ENCODE data around the gene RAF1. TPM values are rescaled to one million over a fixed set of nuclear protein-coding genes. Genes with fewer than 3 reads are reported as not detected.

RAF1 gene
- total and polyA plus RNA-seq, 5 donors from 2014 or later: 54.1 to 133 (median 68.8) TPM

- DNase-seq (no peak), ATAC-seq (ENCODE audit: low read depth in 2 of 2) (no peak)
- peak overlapping the region; percentile 76 to 96 (median 95) for H3K27ac Mint-ChIP-seq
- peak overlapping the region; percentile 94 for H3K4me3 ChIP-seq (ENCODE audit: low read depth, low read length)
- H3K4me1 ChIP-seq (ENCODE audit: control insufficient read depth, insufficient read depth, low read length, poor library complexity, severe bottlenecking): peaks cover 67% of the 10 kb centered on the region
- peak overlapping the region; percentile 90 to 99 (median 94) for H3K4me3 Mint-ChIP-seq
- no peaks in the 10 kb centered on the region for H3K9me3 ChIP-seq (ENCODE audit: control insufficient read depth in 2 of 2, low read length in 2 of 2)
- peaks cover 10% of the 10 kb centered on the region for H3K27me3 ChIP-seq (ENCODE audit: control insufficient read depth, insufficient read depth, low read length)
- peaks cover 40 to 73% (median 54%) of the 10 kb centered on the region in 4 donors for H3K4me1 Mint-ChIP-seq
- H3K9me3 Mint-ChIP-seq: peaks cover 0 to 1% (median 0%) of the 10 kb centered on the region in 7 donors
- no peaks in the 10 kb centered on the region for H3K36me3 Mint-ChIP-seq
- H3K27ac ChIP-seq (ENCODE audit: insufficient read depth, low read length, poor library complexity, severe bottlenecking): peak overlapping the region; percentile 93
- H3K27me3 Mint-ChIP-seq: peaks cover 34% of the 10 kb centered on the region
- no peaks in the 10 kb centered on the region for H3K36me3 ChIP-seq (ENCODE audit: control insufficient read depth, insufficient read depth, low read length)
These were observed 106.3 kb downstream of the RAF1 start for GRCh38 chr3:12557473-12558100.

GRCh38 chr3:12556690-12557472, 107.0 kb downstream of the RAF1 start, which contains the start of gene MKRN2:
Gene MKRN2, plus strand, starts transcription at chr3:12557087. Its CDS starts 64 bp downstream, at chr3:12557151.
- H3K9me3 Mint-ChIP-seq: peaks cover 0 to 1% (median 0%) of the 10 kb centered on the region in 7 donors
- H3K4me1 Mint-ChIP-seq: peaks cover 37 to 66% (median 48%) of the 10 kb centered on the region in 4 donors
- peak within 1 kb of the TSS; percentile 90 to 99 (median 94) for H3K4me3 Mint-ChIP-seq
- peaks cover 64% of the 10 kb centered on the region for H3K4me1 ChIP-seq (ENCODE audit: control insufficient read depth, insufficient read depth, low read length, poor library complexity, severe bottlenecking)
- ATAC-seq (ENCODE audit: low read depth in 2 of 2) (peak; percentile 97), DNase-seq (peak; percentile 74 to 91 (median 86))
- H3K36me3 ChIP-seq (ENCODE audit: control insufficient read depth, insufficient read depth, low read length): no peaks in the 10 kb centered on the region
- H3K27me3 ChIP-seq (ENCODE audit: control insufficient read depth, insufficient read depth, low read length): peaks cover 10% of the 10 kb centered on the region
- peaks cover 37% of the 10 kb centered on the region for H3K27me3 Mint-ChIP-seq
- no peaks in the 10 kb centered on the region for H3K36me3 Mint-ChIP-seq
- peak within 1 kb of the TSS; percentile 95 to 99 (median 96) for H3K27ac Mint-ChIP-seq
- H3K9me3 ChIP-seq (ENCODE audit: control insufficient read depth in 2 of 2, low read length in 2 of 2): no peaks in the 10 kb centered on the region
- peak within 1 kb of the TSS; percentile 94 for H3K4me3 ChIP-seq (ENCODE audit: low read depth, low read length)
- H3K27ac ChIP-seq (ENCODE audit: insufficient read depth, low read length, poor library complexity, severe bottlenecking): peak within 1 kb of the TSS; percentile 93

DNA sequence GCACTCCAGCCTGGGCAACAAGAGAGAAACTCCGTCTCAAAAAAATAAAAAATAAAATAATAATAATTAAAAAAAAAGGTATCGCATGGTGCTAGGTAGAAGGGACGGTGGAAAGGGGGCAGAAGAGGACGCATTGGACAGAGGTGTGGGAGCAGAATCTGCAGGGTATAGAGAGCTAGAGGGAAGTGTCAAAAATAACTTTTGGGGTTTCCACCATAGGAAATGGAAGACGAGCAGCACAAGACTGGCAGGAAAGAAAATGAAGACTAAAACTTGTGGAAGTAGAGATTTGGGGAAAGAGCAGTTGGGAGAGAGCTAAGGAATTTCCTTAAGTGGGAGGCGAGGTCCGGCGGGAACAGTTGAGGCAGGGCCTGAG, 107.6 kb downstream of the RAF1 start:
- ATAC-seq (ENCODE audit: low read depth in 2 of 2): no peak
- H3K36me3 ChIP-seq (ENCODE audit: control insufficient read depth, insufficient read depth, low read length): no peaks in the 10 kb centered on the region
- Mint-ChIP-seq H3K36me3 (no peaks in the 10 kb centered on the region), H3K4me1 (peaks cover 34 to 60% (median 45%) of the 10 kb centered on the region in 4 donors), H3K4me3 (peak overlapping the region; percentile 90 to 99 (median 94)), H3K27me3 (peaks cover 42% of the 10 kb centered on the region), H3K9me3 (peaks cover 0 to 1% (median 0%) of the 10 kb centered on the region in 7 donors), H3K27ac (peak overlapping the region; percentile 95 to 99 (median 96))
- peaks cover 60% of the 10 kb centered on the region for H3K4me1 ChIP-seq (ENCODE audit: control insufficient read depth, insufficient read depth, low read length, poor library complexity, severe bottlenecking)
- peak overlapping the region; percentile 94 for H3K4me3 ChIP-seq (ENCODE audit: low read depth, low read length)
- peak in 1 of 3 donors; percentile 4 for DNase-seq
- peak overlapping the region; percentile 93 for H3K27ac ChIP-seq (ENCODE audit: insufficient read depth, low read length, poor library complexity, severe bottlenecking)
- peaks cover 10% of the 10 kb centered on the region for H3K27me3 ChIP-seq (ENCODE audit: control insufficient read depth, insufficient read depth, low read length)
- H3K9me3 ChIP-seq (ENCODE audit: control insufficient read depth in 2 of 2, low read length in 2 of 2): no peaks in the 10 kb centered on the region

GRCh38 chr3:12553921-12554391, 110.0 kb downstream of the RAF1 start:
- no peaks in the 10 kb centered on the region for H3K36me3 ChIP-seq (ENCODE audit: control insufficient read depth, insufficient read depth, low read length)
- no peak for ATAC-seq (ENCODE audit: low read depth in 2 of 2)
- H3K27ac ChIP-seq (ENCODE audit: insufficient read depth, low read length, poor library complexity, severe bottlenecking): no peak overlapping the region
- no peaks in the 10 kb centered on the region for H3K9me3 ChIP-seq (ENCODE audit: control insufficient read depth in 2 of 2, low read length in 2 of 2)
- peaks cover 20 to 37% (median 24%) of the 10 kb centered on the region in 4 donors for H3K4me1 Mint-ChIP-seq
- peaks cover 0 to 1% (median 0%) of the 10 kb centered on the region in 7 donors for H3K9me3 Mint-ChIP-seq
- peak in 2 of 3 donors; percentile 6 to 18 for DNase-seq
- no peak overlapping the region for H3K27ac Mint-ChIP-seq
- H3K4me3 Mint-ChIP-seq: peak overlapping the region; percentile 67 to 84 (median 78)
- peaks cover 12% of the 10 kb centered on the region for H3K27me3 ChIP-seq (ENCODE audit: control insufficient read depth, insufficient read depth, low read length)
- H3K27me3 Mint-ChIP-seq: peaks cover 48% of the 10 kb centered on the region
- peaks cover 37% of the 10 kb centered on the region for H3K4me1 ChIP-seq (ENCODE audit: control insufficient read depth, insufficient read depth, low read length, poor library complexity, severe bottlenecking)
- peak overlapping the region; percentile 62 for H3K4me3 ChIP-seq (ENCODE audit: low read depth, low read length)
- H3K36me3 Mint-ChIP-seq: no peaks in the 10 kb centered on the region

DNA sequence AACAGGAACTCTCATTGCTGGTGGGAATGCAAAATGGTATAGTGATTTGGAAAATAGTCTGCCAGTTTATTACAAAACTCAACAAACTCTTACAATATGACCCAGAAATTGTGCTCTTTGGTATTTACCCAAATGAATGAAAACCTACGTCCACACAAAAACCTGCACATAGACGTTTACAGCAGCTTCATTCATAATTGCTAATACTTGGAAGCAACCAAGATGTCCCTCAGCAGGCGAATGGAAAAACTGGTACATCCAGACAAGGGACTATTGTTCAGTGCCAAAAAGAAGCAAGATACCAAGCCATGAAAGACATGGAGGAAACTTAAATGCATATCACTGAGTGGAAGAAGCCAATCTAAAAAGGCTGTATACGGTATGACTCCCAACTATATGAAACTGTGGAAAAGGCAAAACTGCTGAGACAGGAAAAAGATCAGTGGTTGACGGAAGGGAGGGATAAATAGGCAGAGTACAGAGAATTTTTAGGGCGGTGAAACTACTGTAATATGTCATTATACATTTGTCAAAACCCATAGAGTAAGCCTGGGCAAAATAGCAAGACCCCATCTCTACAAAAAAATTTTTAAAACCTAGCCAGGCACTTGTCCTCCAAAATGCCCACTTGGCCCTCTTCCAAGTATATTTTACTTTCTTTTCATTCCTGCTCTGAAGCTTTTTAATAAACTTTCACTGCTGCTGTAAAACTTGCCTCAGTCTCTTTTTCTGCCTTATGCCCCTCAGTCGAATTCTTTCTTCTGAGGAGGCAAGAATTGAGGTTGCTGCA, 113.8 kb downstream of the RAF1 start:
- Mint-ChIP-seq H3K36me3 (no peaks in the 10 kb centered on the region), H3K4me1 (peaks cover 0 to 9% (median 3%) of the 10 kb centered on the region in 4 donors), H3K27me3 (peaks cover 35% of the 10 kb centered on the region), H3K9me3 (no peaks in the 10 kb centered on the region), H3K4me3 (no peak overlapping the region), H3K27ac (no peak overlapping the region)
- Histone ChIP-seq H3K4me1 (ENCODE audit: control insufficient read depth, insufficient read depth, low read length, poor library complexity, severe bottlenecking) (peaks cover 8% of the 10 kb centered on the region), H3K9me3 (ENCODE audit: control insufficient read depth in 2 of 2, low read length in 2 of 2) (no peaks in the 10 kb centered on the region), H3K27me3 (ENCODE audit: control insufficient read depth, insufficient read depth, low read length) (peaks cover 12% of the 10 kb centered on the region), H3K36me3 (ENCODE audit: control insufficient read depth, insufficient read depth, low read length) (no peaks in the 10 kb centered on the region), H3K4me3 (ENCODE audit: low read depth, low read length) (no peak overlapping the region), H3K27ac (ENCODE audit: insufficient read depth, low read length, poor library complexity, severe bottlenecking) (no peak overlapping the region)
- no peak for DNase-seq
- no peak for ATAC-seq (ENCODE audit: low read depth in 2 of 2)

GRCh38 chr3:12545473-12545791, 118.5 kb downstream of the RAF1 start, which contains the start of gene MKRN2OS:
Gene MKRN2OS, minus strand, starts transcription at chr3:12545499. Its CDS starts 35 bp downstream, at chr3:12545464.
- Histone ChIP-seq H3K36me3 (ENCODE audit: control insufficient read depth, insufficient read depth, low read length) (no peaks in the 10 kb centered on the region), H3K27ac (ENCODE audit: insufficient read depth, low read length, poor library complexity, severe bottlenecking) (no peak within 1 kb of the TSS), H3K4me3 (ENCODE audit: low read depth, low read length) (no peak within 1 kb of the TSS), H3K27me3 (ENCODE audit: control insufficient read depth, insufficient read depth, low read length) (no peaks in the 10 kb centered on the region), H3K9me3 (ENCODE audit: control insufficient read depth in 2 of 2, low read length in 2 of 2) (no peaks in the 10 kb centered on the region), H3K4me1 (ENCODE audit: control insufficient read depth, insufficient read depth, low read length, poor library complexity, severe bottlenecking) (no peaks in the 10 kb centered on the region)
- Mint-ChIP-seq H3K4me3 (no peak within 1 kb of the TSS), H3K9me3 (no peaks in the 10 kb centered on the region), H3K4me1 (no peaks in the 10 kb centered on the region), H3K36me3 (peaks cover 4% of the 10 kb centered on the region), H3K27me3 (peaks cover 6% of the 10 kb centered on the region), H3K27ac (no peak within 1 kb of the TSS)
- DNase-seq (no peak), ATAC-seq (ENCODE audit: low read depth in 2 of 2) (no peak)

DNA sequence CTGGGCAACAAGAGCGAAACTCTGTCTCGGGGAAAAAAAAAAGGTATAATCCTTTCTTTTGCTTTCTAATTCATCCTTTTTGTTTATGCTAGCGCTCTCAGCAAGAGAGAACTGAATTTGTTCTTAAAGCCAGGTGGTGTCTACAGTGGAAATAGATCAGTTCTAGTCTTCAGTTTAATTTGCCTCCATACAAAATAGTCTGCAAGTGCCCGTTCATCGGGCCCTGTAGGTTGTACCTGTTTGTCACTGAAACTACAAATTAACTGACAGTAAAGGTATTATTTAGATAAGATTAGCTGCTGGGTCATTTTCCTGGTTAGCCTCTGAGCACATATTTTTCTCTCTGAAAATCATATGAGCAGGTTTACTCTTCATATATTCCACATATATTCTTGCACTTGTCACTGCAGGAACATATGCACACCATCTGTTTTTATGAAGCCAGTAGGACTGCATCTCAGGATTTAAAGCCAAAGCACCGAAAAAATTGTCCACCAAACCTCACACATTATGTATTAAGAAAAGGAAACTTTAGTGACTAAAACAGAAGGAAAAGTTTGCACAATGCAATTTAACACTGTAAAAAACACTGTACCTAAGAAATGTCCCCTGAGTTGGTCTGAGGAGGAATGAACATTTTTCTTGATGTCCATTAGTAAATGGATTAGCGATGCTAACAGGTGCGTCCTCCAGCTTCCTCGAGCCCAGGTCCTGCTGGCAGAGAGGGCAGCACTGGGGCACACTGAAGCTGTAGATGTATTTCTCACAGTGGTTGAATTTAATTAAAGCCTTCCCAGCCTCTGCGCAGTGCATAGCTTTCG, 119.1 kb downstream of the RAF1 start:
- Histone ChIP-seq H3K9me3 (ENCODE audit: control insufficient read depth in 2 of 2, low read length in 2 of 2) (no peaks in the 10 kb centered on the region), H3K27me3 (ENCODE audit: control insufficient read depth, insufficient read depth, low read length) (no peaks in the 10 kb centered on the region), H3K4me3 (ENCODE audit: low read depth, low read length) (no peak overlapping the region), H3K27ac (ENCODE audit: insufficient read depth, low read length, poor library complexity, severe bottlenecking) (no peak overlapping the region), H3K36me3 (ENCODE audit: control insufficient read depth, insufficient read depth, low read length) (no peaks in the 10 kb centered on the region), H3K4me1 (ENCODE audit: control insufficient read depth, insufficient read depth, low read length, poor library complexity, severe bottlenecking) (no peaks in the 10 kb centered on the region)
- DNase-seq (no peak), ATAC-seq (ENCODE audit: low read depth in 2 of 2) (no peak)
- peaks cover 4% of the 10 kb centered on the region for H3K36me3 Mint-ChIP-seq
- H3K27ac Mint-ChIP-seq: no peak overlapping the region
- H3K9me3 Mint-ChIP-seq: no peaks in the 10 kb centered on the region
- H3K4me3 Mint-ChIP-seq: no peak overlapping the region
- no peaks in the 10 kb centered on the region for H3K4me1 Mint-ChIP-seq
- peaks cover under 1% of the 10 kb centered on the region for H3K27me3 Mint-ChIP-seq

Measured in CD4-positive, CD25-positive, alpha-beta regulatory T cell (primary cell).